ENCODE measurements around the gene LACTBL1.

DNA sequence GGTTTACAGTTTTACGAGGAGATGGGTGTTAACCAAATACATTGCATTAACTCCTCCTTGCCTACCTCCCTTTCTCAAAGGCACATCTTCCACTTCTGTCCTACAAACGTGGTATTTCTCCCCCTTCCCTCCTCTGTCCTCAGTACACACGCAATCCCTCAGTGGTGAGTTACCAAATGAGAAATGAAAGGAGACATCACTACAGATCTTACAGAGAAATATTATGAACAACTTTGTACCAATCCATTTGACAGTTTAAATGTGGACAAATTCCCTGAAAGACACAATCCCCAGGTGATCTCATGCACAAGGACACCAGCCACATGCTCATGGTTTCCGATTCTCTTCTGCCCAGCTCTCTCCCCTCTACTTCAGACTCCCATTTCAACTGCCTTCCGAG, 6.4 kb downstream of the LACTBL1 start:
- no peak for TF ChIP-seq CTCF (conservative IDR thresholded peaks at IDR 0.05 in 1 of 2, IDR thresholded peaks at IDR 0.05 in 1 of 2; ENCODE audit: low read depth in 1 of 2, low read length in 2 of 2)
- no peak for TF ChIP-seq EZH2 (IDR thresholded peaks at IDR 0.05; ENCODE audit: low read length, missing control alignments)
